Aortic smooth muscle cell (primary cell): ENCODE measurements around the gene ARF4. TPM values are rescaled to one million over a fixed set of nuclear protein-coding genes. Genes with fewer than 3 reads are reported as not detected.

ENCODE experiments used
- total RNA-seq: library from RNA; depleted of rRNA; stranded (reverse); fragments of >200 nt; gene quantifications from 2 replicates; pipeline ENCODE4 v1.2.3, GENCODE V29; 2014

Gene ARF4
- 277 and 312 TPM in 2 replicates for total RNA-seq

GRCh38 chr3:57597127-57597923 lies at the start of gene ARF4:
Gene ARF4 (minus strand): TSS chr3:57597344. CDS start chr3:57597140, 204 bp downstream.

GRCh38 chr3:57555738-57556458 lies 41.2 kb downstream of the ARF4 start, which contains the start of gene PDE12:
Gene PDE12 (plus strand): TSS chr3:57556274. CDS start chr3:57556380, 106 bp downstream.

DNA sequence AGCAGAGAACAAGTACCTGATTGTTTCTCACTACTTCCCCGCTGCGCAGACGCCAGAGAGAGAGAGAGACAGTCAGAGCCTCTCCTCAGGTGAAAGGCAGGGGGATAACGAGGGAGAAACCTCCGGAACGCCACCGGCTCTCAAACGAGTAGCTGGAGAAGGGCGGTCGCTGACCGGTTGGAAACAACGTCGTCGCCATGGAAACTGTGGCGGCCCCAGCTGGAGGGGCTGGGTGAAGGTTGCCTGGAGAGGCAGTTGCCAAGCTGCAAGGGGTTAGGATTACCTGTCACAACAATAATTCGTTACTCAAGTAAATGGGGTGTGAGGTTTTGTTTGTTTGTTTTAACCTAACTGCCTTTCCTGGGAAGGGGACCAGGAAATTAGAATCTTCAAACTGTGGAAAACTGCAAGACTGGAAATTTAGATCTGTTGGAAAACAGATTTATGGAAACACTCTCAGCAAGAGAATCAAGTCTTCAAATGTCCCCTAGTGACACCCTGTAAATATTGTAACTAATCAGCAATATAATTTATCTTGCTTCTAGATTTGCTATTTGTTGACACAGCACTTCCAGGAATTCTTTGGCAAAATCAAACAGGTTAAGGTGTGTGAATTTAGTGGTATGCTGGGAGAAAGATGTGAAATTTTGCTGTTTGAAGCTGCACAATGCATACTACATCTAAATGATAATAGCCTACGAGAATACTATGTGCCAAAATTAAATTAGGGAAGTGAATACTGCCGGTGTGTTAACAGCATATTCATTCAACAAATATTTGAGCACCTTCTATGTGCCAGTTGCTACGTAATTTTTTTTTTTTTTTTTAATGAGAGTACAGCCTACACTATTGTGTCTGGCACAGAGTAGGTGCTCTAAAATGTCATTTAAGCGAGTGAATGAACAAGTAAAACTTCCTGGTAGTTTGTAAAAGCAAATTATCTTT lies 52.7 kb downstream of the ARF4 start, which contains the start of gene DNAH12:
Gene DNAH12, minus strand, starts transcription at position 164 of the 945 bp plus-strand sequence. CDS start 1,474 bp downstream, outside the sequence.

Other genes with a start within 250 kb of the ARF4 start
- under 0.01 and 0.12 TPM in 2 replicates for gene DNAH12, start 53.0 kb downstream of the ARF4 start, total RNA-seq
- gene PDE12, start 41.1 kb downstream of the ARF4 start, total RNA-seq, result 12.4 and 17.2 TPM in 2 replicates
- gene DENND6A, start 95.7 kb upstream of the ARF4 start, total RNA-seq, result 17.1 and 19.6 TPM in 2 replicates
- 39.6 and 46.8 TPM in 2 replicates for gene SLMAP, start 159.0 kb upstream of the ARF4 start, total RNA-seq